ENCODE data around the gene ANO4.
"Not testable (repeated sequence)": the region's sequence is repeated elsewhere in the genome, so short reads cannot be mapped to it uniquely, and the experiment has no call there.

The ANO4 gene

GRCh38 chr12:100875771-100876170, 81.2 kb downstream of the ANO4 start:
- DNase-seq, result no peak

GRCh38 chr12:100877776-100878175, 83.2 kb downstream of the ANO4 start:
- DNase-seq, result no peak

GRCh38 chr12:100895192-100895591, 100.6 kb downstream of the ANO4 start:
- DNase-seq, result no peak

GRCh38 chr12:100896192-100896591, 101.6 kb downstream of the ANO4 start:
- DNase-seq, result no peak

- no peak for DNase-seq
Observed at GRCh38 chr12:100897240-100897639, 102.7 kb downstream of the ANO4 start.

- DNase-seq, result no peak
Observed at GRCh38 chr12:100899301-100899700, 104.7 kb downstream of the ANO4 start.

- no peak for DNase-seq
Observed at GRCh38 chr12:100900808-100901207, 106.2 kb downstream of the ANO4 start.

GRCh38 chr12:100901266-100901665, 106.7 kb downstream of the ANO4 start:
- DNase-seq, result no peak

GRCh38 chr12:100904270-100904669, 109.7 kb downstream of the ANO4 start:
- DNase-seq, result no peak

GRCh38 chr12:100908501-100908900, 113.9 kb downstream of the ANO4 start:
- DNase-seq, result no peak

GRCh38 chr12:100913872-100914592, 119.5 kb downstream of the ANO4 start:
- DNase-seq, result no peak

GRCh38 chr12:100919116-100919515, 124.5 kb downstream of the ANO4 start:
- no peak for DNase-seq

- no peak for DNase-seq
Observed at GRCh38 chr12:100920493-100920892, 125.9 kb downstream of the ANO4 start.

GRCh38 chr12:100926669-100927248, 132.2 kb downstream of the ANO4 start:
- no peak for DNase-seq

- DNase-seq, result no peak
Observed at GRCh38 chr12:100927826-100928225, 133.2 kb downstream of the ANO4 start.

GRCh38 chr12:100932571-100932970, 138.0 kb downstream of the ANO4 start:
- DNase-seq, result no peak

- not testable (repeated sequence) for DNase-seq
Observed at GRCh38 chr12:100933531-100933930, 139.0 kb downstream of the ANO4 start.

- no peak for DNase-seq
Observed at GRCh38 chr12:100935929-100936328, 141.4 kb downstream of the ANO4 start.

GRCh38 chr12:100936661-100937060, 142.1 kb downstream of the ANO4 start:
- no peak for DNase-seq

- DNase-seq, result no peak
Observed at GRCh38 chr12:100940503-100940902, 145.9 kb downstream of the ANO4 start.

- no peak for DNase-seq
Observed at GRCh38 chr12:100942984-100943749, 148.6 kb downstream of the ANO4 start.

- DNase-seq, result no peak
Observed at GRCh38 chr12:100951756-100952155, 157.2 kb downstream of the ANO4 start.

- DNase-seq, result no peak
Observed at GRCh38 chr12:100953217-100953616, 158.6 kb downstream of the ANO4 start.

GRCh38 chr12:100953677-100954076, 159.1 kb downstream of the ANO4 start:
- no peak for DNase-seq
